GM12874 (cell line): ENCODE data around the gene GPR137.

Experiments used
- CTCF ChIP-seq: IDR thresholded peaks from 2 replicates; pipeline ENCODE4 v1.5.1; 2011; ENCODE audit warnings: low read depth, mild to moderate bottlenecking, control low read depth, low read length, moderate library complexity; ENCODE audit not compliant: insufficient read depth

Gene GPR137

GRCh38 chr11:64291752-64292459, 6.3 kb downstream of the GPR137 start:
- TF ChIP-seq CTCF: no peak

GRCh38 chr11:64292460-64293254, 7.0 kb downstream of the GPR137 start:
- TF ChIP-seq CTCF: no peak

GRCh38 chr11:64294774-64295173, 9.1 kb downstream of the GPR137 start:
- TF ChIP-seq CTCF: no peak

- no peak for TF ChIP-seq CTCF
Observed at GRCh38 chr11:64295760-64296159, 10.1 kb downstream of the GPR137 start.

- no peak for TF ChIP-seq CTCF
Observed at GRCh38 chr11:64296236-64296635, 10.6 kb downstream of the GPR137 start.

- no peak for TF ChIP-seq CTCF
Observed at GRCh38 chr11:64296830-64297698, 11.4 kb downstream of the GPR137 start.
